HG02938 (cell line): Measurements from ENCODE around the gene RTN4.

Source experiments
- ATAC-seq: cut with Tn5 transposase; IDR thresholded peaks from one replicate; pipeline ENCODE4 v1.9.1; 2021; ENCODE audit warnings: mild to moderate bottlenecking, moderate library complexity; ENCODE audit not compliant: unreplicated experiment

RTN4 gene

GRCh38 chr2:54955358-54956110, 94.7 kb downstream of the RTN4 start:
- no peak for ATAC-seq

DNA sequence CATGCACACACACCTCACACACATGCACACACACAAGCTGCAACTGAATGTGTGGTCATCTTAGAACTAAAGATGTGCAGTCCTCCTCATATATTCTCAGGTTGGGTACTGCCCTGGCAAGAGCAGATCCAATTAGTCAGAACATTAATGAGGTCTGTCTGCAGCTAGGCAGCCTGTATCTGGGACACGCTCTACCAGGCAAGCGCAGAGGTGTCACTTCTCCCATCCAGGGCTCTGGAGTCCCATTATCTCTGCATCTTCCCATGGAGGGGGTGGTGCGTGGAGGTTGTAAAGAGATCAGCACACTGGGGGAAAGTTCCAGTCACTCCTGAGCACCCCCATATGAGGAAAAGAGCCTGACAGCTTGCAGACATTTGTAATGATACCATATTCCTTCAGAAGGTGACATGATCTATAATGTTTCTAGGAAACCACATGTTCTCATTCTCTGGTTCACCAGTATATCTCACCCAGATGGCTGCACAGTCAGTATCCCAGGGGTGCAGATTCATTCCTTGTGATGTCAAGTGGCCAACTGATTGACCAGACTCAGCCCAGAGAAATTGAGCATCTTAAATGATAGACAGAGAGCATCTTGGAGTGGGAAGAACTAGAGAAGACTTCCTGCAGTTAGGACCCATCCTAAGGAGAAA, 95.4 kb downstream of the RTN4 start:
- ATAC-seq = no peak

- ATAC-seq = no peak
Measured at GRCh38 chr2:54954158-54954557, 96.1 kb downstream of the RTN4 start.

DNA sequence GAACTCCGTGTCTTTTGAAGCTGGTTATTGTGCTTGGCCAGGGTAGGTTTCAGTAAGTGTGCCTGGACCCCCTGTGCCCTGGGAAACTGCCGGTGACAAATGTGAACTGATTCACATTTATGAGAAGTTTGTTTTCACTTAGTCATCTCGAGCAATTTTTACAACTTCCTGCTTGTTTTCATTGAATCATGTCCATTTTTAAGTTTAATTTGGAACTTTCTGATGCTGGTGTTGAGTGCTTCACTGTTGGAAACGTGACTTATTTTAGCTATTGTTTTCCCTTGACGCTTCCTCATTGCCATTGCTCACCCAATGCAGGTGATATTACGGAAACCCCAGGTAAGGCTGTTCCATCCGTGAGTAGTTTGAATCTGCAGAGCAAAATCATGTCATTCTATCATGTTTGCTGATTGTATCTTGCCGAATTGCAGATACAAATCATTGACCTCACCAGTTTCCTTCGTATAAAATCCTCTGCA, 97.2 kb downstream of the RTN4 start:
- ATAC-seq = no peak

DNA sequence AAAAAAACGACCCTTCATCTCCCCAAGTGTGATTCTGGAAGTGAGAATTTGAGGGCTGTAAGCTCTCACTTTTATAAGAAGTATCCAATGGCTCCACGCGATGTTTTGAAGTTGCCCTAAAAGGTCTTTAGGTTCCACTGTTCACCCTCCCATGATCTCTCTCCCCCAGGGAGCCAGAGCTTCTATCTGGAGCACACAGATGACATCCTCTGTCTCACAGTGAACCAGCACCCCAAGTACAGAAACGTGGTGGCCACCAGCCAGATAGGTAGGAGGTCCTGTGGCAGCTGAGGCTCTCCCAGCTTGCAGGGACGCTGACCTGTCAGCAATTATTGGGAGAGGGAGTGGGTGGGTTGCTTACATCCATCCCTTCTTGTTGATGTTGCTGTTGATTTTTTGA, 97.8 kb downstream of the RTN4 start:
- ATAC-seq = no peak

GRCh38 chr2:54950811-54951210, 99.4 kb downstream of the RTN4 start:
- ATAC-seq = no peak

- no peak for ATAC-seq
Measured at GRCh38 chr2:54949431-54949830, 100.8 kb downstream of the RTN4 start.

DNA sequence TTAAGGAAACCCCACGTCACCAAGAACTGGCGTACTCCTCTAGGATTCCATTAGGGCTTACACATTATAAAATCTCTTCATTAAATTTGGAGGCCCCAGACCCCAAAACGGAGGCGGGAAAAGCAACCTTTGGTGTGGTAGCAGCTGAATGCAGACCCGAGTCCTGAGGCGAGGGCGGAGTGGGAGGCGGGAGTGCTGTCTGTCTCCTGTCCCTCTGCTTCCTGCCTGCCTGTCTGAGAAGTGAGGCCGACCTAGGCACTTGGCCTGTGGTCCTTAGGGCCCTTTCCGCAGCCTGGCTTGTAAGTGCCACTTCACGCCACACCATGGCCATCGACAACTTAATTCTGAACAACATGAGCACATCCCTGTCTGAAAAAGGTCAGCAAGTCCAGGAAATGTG, 102.1 kb downstream of the RTN4 start:
- no peak for ATAC-seq

GRCh38 chr2:54947646-54948045, 102.6 kb downstream of the RTN4 start:
- no peak for ATAC-seq

DNA sequence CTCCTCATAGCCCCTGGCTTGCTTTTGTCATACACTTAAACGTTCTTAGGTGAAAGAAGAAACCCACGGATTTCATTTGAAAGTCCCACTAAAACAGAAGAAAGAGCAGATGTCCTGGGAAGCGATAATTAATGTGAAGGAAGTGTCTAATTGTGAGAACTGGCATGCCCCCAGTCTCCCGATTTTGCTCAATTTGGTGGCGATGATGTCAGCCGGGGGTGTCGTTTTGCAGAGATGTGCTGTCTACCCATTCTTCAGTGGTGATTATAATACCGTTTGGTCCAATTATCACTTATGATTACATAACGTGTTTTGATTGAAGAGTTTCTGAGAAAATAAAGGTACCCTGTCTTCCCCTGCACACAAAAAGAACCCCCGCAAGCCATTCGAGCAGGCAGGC, 103.1 kb downstream of the RTN4 start:
- ATAC-seq = no peak

DNA sequence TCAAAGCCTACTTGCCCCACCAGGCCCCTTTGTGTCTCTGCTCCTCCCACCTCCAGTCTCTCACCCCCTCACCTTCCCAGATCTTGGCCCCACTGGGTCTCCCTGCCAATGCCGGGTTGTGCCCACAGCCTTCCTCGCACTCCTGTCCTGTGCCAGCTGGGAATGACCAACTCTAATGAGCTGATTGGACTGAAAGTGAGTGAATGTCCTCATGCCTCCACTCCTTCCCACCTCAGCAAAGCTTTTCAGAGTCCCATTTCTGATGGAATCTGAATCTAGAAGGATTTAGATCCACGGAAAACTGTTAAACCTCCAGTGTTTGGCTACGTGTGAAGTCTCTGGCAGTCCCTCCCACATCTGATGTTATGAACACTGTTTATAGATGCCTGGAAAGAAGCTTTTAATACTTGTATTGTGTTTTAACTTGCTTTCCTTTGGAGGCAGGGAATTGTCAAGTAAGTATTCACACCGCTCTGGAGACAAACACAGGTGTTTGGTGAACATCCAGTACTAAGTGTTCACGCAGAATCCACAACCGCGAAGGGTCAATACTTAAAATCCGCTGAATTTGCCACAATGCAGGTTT, 103.9 kb downstream of the RTN4 start:
- no peak for ATAC-seq

- ATAC-seq = peak; percentile 75
Measured at GRCh38 chr2:54945391-54946219, 104.6 kb downstream of the RTN4 start.

DNA sequence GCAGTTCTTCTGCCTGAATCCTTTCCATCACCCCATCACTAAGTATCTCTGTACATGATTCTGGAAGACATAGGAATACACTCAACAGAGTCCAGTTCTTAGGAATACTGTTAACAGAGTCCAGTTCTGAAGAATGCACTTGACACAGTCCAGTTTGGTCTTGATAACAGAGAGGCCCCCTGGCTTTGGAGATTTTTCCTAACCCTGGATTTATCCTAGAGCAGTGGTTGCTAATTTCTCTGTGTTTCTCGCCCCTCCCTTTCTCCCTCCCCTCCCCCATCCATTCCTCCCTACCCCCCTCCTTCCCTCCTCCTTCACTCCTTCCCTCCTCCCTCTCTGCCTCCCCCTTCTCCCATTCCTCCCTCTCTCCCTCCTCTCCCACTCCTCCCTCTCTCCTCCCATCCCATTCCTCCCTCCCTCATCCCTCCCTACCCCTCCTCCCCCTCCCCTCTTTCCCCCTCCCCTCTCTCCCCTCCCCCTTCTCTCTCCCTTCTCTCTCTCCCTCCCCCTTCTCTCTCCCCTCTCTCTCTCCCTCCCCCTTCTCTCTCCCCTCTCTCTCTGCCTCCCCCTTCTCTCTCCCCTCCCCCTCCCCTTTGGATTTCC, 105.4 kb downstream of the RTN4 start:
- no peak for ATAC-seq

- ATAC-seq = no peak
Measured at GRCh38 chr2:54942373-54942772, 107.9 kb downstream of the RTN4 start.

GRCh38 chr2:54941248-54941984, 108.8 kb downstream of the RTN4 start:
- ATAC-seq = no peak

- no peak for ATAC-seq
Measured at GRCh38 chr2:54940723-54941122, 109.5 kb downstream of the RTN4 start.

DNA sequence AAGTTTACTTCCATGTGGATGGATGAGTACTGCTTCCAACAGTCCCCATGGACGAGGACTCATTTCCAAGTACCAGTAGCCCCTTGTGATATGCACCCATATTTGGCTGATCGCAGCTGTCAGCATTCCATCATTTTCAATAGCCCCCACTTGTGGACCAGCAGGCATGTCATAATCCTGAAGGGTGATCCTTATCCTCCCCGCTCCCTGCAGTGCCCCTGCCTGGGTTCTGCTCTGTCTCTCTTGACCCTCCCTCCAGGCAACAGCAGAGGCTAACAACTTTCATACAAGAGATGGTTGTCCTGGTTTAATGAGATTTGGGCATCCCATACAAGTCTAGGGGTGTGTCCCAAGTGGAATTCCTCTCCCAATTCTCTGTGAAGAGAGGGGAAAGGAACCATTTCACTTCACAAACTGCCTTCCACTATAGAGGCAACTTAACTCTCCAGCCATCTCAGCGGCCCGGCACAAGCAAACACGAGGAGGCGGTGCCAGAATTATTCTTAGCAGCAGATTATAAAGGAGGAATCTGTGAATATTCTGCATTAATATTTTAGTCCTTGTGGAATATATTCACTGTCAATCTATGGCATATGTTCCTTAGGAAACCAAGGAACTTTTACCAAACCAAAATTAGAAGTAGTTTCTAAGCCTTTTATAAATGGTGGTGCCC, 110.7 kb downstream of the RTN4 start:
- no peak for ATAC-seq

- no peak for ATAC-seq
Measured at GRCh38 chr2:54936766-54937165, 113.5 kb downstream of the RTN4 start.

GRCh38 chr2:54935389-54935788, 114.9 kb downstream of the RTN4 start:
- no peak for ATAC-seq

DNA sequence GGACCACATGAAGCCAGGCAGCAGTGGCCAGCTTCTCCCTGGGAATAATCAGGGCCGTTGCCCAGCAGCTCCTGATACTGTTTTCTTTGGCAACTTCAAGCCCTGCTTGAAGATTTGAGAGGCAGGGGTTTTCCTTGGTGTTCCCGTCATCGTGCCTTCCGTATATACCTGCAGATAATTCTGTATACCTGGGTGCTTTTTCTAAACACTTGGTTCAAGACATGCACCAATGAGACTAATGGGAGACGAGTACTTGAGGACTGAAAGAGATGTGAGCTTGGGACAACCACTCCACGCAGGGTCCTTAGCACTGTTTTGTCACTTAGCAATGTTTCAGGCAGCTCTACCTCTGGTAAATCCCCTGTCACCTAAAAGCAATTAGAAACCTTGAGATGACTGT, 118.8 kb downstream of the RTN4 start:
- ATAC-seq = no peak
